B cell (primary cell): ENCODE data around the gene LRCOL1. TPM values are rescaled to one million over a fixed set of nuclear protein-coding genes. Genes with fewer than 3 reads are reported as not detected.

Source experiments
- ATAC-seq: fragments of 200-7000 bp; cut with Tn5 transposase; one replicate; pipeline ENCODE4 v1.10.0; 2021; ENCODE audit warnings: low read depth, mild to moderate bottlenecking, moderate number of reproducible peaks, moderate library complexity
- CTCF ChIA-PET: fragments of 350-600 bp; sonication (Branson Sonifier 250); formaldehyde crosslinking; loops from one replicate; lab custom pipeline; 2021; ENCODE audit warnings: antibody characterized with exemption, inconsistent platforms; lab: Charles Lee
- POLR2A ChIA-PET: fragments of 350-600 bp; sonication (Branson Sonifier 250); formaldehyde crosslinking; loops from one replicate; lab custom pipeline; 2021; ENCODE audit warnings: antibody characterized with exemption; lab: Charles Lee
- DNase-seq: peaks from one replicate; pipeline ENCODE4 v3.0.0; 2013
- H2AFZ ChIP-seq: 2 replicates; pipeline ENCODE4 v1.6.1; 2012; ENCODE audit warnings: mild to moderate bottlenecking, low read depth, low read length; ENCODE audit not compliant: insufficient read depth, poor library complexity, severe bottlenecking
- H3K27ac ChIP-seq, 2 donors: 1 replicate in 1 of 2; 2 replicates in 1 of 2; pipeline ENCODE4 v1.5.1; 2012 to 2013; ENCODE audit warnings: low read length in 2 of 2, mild to moderate bottlenecking in 2 of 2, moderate library complexity in 1 of 2
- H3K27me3 ChIP-seq, 4 experiments: fragments of 200-600 bp in 1 of 4; sonication (generic) in 1 of 4; replicated peaks in 1 of 4; 1 replicate in 2 of 4; 2 replicates in 2 of 4; pipeline versions ENCODE4 v1.6.1 to v1.7.0; 2013 to 2016; ENCODE audit warnings: low read length in 3 of 4, mild to moderate bottlenecking in 2 of 4, mixed read lengths in 1 of 4, moderate library complexity in 1 of 4; ENCODE audit not compliant: insufficient read depth in 4 of 4, control insufficient read depth in 3 of 4; ENCODE audit errors: control extremely low read depth in 1 of 4
- H3K36me3 ChIP-seq, 2 experiments: replicated peaks in 1 of 2; 1 replicate in 1 of 2; 2 replicates in 1 of 2; pipeline versions ENCODE4 v1.6.1 to v1.7.1; 2013; ENCODE audit warnings: low read length in 1 of 2; ENCODE audit not compliant: insufficient read depth in 2 of 2, control insufficient read depth in 1 of 2; ENCODE audit errors: control extremely low read depth in 1 of 2, extremely low read depth in 1 of 2
- H3K4me1 ChIP-seq, 2 donors: fragments of 200-600 bp in 1 of 2; sonication (generic) in 1 of 2; 1 replicate in 1 of 2; 2 replicates in 1 of 2; pipeline versions ENCODE4 v1.5.1 to v1.6.1; 2013 to 2017; ENCODE audit warnings: low read length in 2 of 2; ENCODE audit not compliant: control insufficient read depth in 2 of 2, insufficient read depth in 2 of 2
- H3K4me2 ChIP-seq: replicated peaks from 2 replicates; pipeline ENCODE3; 2012; ENCODE audit warnings: mild to moderate bottlenecking, low read depth, low read length; ENCODE audit not compliant: poor library complexity, severe bottlenecking
- H3K4me3 ChIP-seq, 5 experiments: fragments of 200-600 bp in 1 of 5; sonication (generic) in 1 of 5; 1 replicate in 3 of 5; 2 replicates in 2 of 5; pipeline versions ENCODE4 v1.5.1 to v1.7.0; 2011 to 2016; ENCODE audit warnings: low read length in 4 of 5, mild to moderate bottlenecking in 4 of 5, low read depth in 2 of 5, control low read depth in 1 of 5, moderate library complexity in 1 of 5; ENCODE audit not compliant: insufficient read depth in 1 of 5; ENCODE audit errors: control extremely low read depth in 1 of 5, extremely low read depth in 1 of 5
- H3K79me2 ChIP-seq: fragments of 200-600 bp; sonication (generic); one replicate; pipeline ENCODE4 v1.6.0; 2016; ENCODE audit warnings: low read length; ENCODE audit not compliant: control insufficient read depth, insufficient read depth
- H3K9ac ChIP-seq: fragments of 200-600 bp; sonication (generic); 2 replicates; pipeline ENCODE4 v1.6.1; 2017; ENCODE audit warnings: mild to moderate bottlenecking, low read length, moderate library complexity
- H3K9me3 ChIP-seq, 3 donors: one replicate each; pipeline versions ENCODE4 v1.6.1 to v1.7.1; 2013; ENCODE audit warnings: low read length in 2 of 3; ENCODE audit not compliant: control insufficient read depth in 2 of 3, insufficient read depth in 1 of 3; ENCODE audit errors: control extremely low read depth in 1 of 3
- H4K20me1 ChIP-seq: 2 replicates; pipeline ENCODE4 v1.6.0; 2012; ENCODE audit warnings: mild to moderate bottlenecking, low read length; ENCODE audit not compliant: insufficient read depth, control insufficient read depth, poor library complexity, severe bottlenecking
- H3K27ac Mint-ChIP-seq: one replicate; pipeline ENCODE4 v1.8.0; 2021; ENCODE audit warnings: mixed read lengths
- H3K27me3 Mint-ChIP-seq: one replicate; pipeline ENCODE4 v1.8.0; 2021; ENCODE audit warnings: mixed read lengths
- H3K4me1 Mint-ChIP-seq: one replicate; pipeline ENCODE4 v1.8.0; 2021; ENCODE audit warnings: mixed read lengths
- H3K4me3 Mint-ChIP-seq: one replicate; pipeline ENCODE4 v1.8.0; 2021; ENCODE audit warnings: mixed read lengths
- H3K9me3 Mint-ChIP-seq: one replicate; pipeline ENCODE4 v1.8.0; 2022; ENCODE audit warnings: mixed read lengths; ENCODE audit not compliant: insufficient read depth
- CTCF ChIP-seq: fragments of 200-600 bp; IDR thresholded peaks from one replicate; pipeline ENCODE4 v1.8.0; 2022; ENCODE audit warnings: antibody characterized with exemption, mild to moderate bottlenecking
- EZH2 ChIP-seq: IDR thresholded peaks from 2 replicates; pipeline ENCODE4 v1.6.1; 2012; ENCODE audit warnings: borderline replicate concordance, low read depth, mild to moderate bottlenecking, moderate library complexity, low read length; ENCODE audit not compliant: insufficient read depth, poor library complexity, severe bottlenecking
- WGBS: methylation state at CpG from one replicate; pipeline ENCODE4 v1.1.5; 2013; ENCODE audit warnings: missing lambda C conversion rate; ENCODE audit not compliant: insufficient coverage; 5-methylcytosine and 5-hydroxymethylcytosine counted together
- intact Hi-C: fragments of 100-400 bp; cut with micrococcal nuclease; formaldehyde crosslinking; loops from one replicate; pipeline ENCODE4 v1.10.0; 2022
- polyA plus RNA-seq: library from polyadenylated mRNA; depleted of rRNA; stranded (reverse); fragments of >200 nt; gene quantifications from 2 replicates; pipeline ENCODE4 v1.2.3, GENCODE V29; 2012
- total RNA-seq, 2 donors: library from RNA; stranded (reverse); fragments of 120-200 nt in 1 of 2; gene quantifications; 1 replicate in 1 of 2; 2 replicates in 1 of 2; pipeline versions ENCODE4 v1.2.3 to v1.2.4, GENCODE V29; 2013 to 2022

Gene LRCOL1
- total and polyA plus RNA-seq, 2 donors (not counting 1 experiment from before 2014, with no cell fraction given) = not detected

GRCh38 chr12:132621657-132622435 is 11.5 kb upstream of the LRCOL1 start:
- Histone ChIP-seq H3K27ac (no peak overlapping the region), H4K20me1 (no peaks in the 10 kb centered on the region), H3K4me3 (no peak overlapping the region), H3K79me2 (no peaks in the 10 kb centered on the region), H3K4me1 (peaks cover 0 to 6% of the 10 kb centered on the region in 2 donors), H3K9me3 (peaks cover 2 to 13% (median 10%) of the 10 kb centered on the region in 3 donors), H3K9ac (no peak overlapping the region), H3K27me3 (peaks cover 0 to 21% (median 12%) of the 10 kb centered on the region in 4 experiments), H3K4me2 (no peak overlapping the region), H3K36me3 (peaks cover 0 to 3% of the 10 kb centered on the region in 2 experiments), H2AFZ (no peak overlapping the region)
- H3K9me3 Mint-ChIP-seq = no peaks in the 10 kb centered on the region
- H3K4me1 Mint-ChIP-seq = peaks cover 6% of the 10 kb centered on the region
- DNase-seq (no peak), ATAC-seq (no peak)
- 89% methylated on average over 21 of the region's 21 CpGs for WGBS
- ChIA-PET CTCF (no interaction called here), POLR2A (no interaction called here)
- no peak for TF ChIP-seq CTCF
- no peak for TF ChIP-seq EZH2
- H3K27me3 Mint-ChIP-seq = peaks cover 15% of the 10 kb centered on the region
- intact Hi-C loops = no loop called here
- no peak overlapping the region for H3K4me3 Mint-ChIP-seq
- H3K27ac Mint-ChIP-seq = peak overlapping the region; percentile 37
